ENCODE measurements around the gene ASF1B. TPM values are rescaled to one million over a fixed set of nuclear protein-coding genes. Genes with fewer than 3 reads are reported as not detected.

ASF1B gene
- total and polyA plus RNA-seq, 2 experiments from 2014 or later = 33.3 to 36.9 TPM

DNA sequence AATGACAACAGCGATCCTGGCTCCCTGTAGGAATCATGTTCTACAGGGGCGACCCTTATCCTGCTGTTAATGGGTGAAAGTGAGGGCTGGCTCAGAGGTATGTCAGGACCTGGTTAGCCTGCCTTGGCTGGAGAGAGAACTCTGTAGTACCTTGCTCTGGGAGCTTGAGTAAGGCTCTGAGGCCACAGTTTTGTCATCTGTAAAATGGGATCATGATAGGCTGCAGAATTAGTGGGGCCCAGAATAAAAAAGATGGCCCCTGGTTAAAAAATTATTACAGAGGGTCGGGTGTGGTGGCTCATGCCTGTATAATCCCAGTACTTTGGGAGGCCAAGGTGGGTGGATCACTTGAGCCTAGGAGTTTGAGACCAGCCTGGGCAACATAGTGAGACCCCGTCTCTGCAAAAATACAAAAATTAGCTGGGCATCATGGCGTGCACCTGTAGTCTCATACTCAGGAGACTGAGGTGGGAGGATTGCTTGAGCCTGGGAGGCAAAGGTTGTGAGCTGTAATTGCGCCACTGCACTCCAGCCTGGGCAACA, 35.3 kb downstream of the ASF1B start:
- Histone ChIP-seq H3K4me3 (no peak overlapping the region), H3F3A (replicated peaks; ENCODE audit: low read depth) (0 out of 2 replicates have a peak, but pooled peaks cover 14% of the 10 kb centered on the region), H2AFZ (no peak overlapping the region), H3K27me3 (ENCODE audit: insufficient read depth) (no peaks in the 10 kb centered on the region), H4K20me1 (replicated peaks; ENCODE audit: insufficient read depth) (no peaks in the 10 kb centered on the region), H3K27ac (ENCODE audit: low read depth) (no peak overlapping the region), H3K4me2 (no peak overlapping the region), H3K79me2 (replicated peaks; ENCODE audit: insufficient read depth) (no peaks in the 10 kb centered on the region), H3K9me2 (ENCODE audit: insufficient read depth) (no peaks in the 10 kb centered on the region), H3K36me3 (ENCODE audit: insufficient read depth) (no peaks in the 10 kb centered on the region), H3K4me1 (ENCODE audit: insufficient read depth) (no peaks in the 10 kb centered on the region)
- TF ChIP-seq ZNF331 (CRISPR knock-in tag; IDR thresholded peaks at IDR 0.05; ENCODE audit: low read depth) (no peak), EZH2phosphoT487 (IDR thresholded peaks at IDR 0.05; ENCODE audit: unreplicated experiment) (no peak), JUNB (IDR thresholded peaks at IDR 0.05; ENCODE audit: unreplicated experiment) (no peak)
- ATAC-seq = no peak
- H3K27ac Mint-ChIP-seq = no peak overlapping the region
- DNase-seq (ENCODE audit: low spot score) = no peak
- H3K27me3 Mint-ChIP-seq (ENCODE audit: insufficient read depth, low read depth, poor library complexity) = no peaks in the 10 kb centered on the region
- no peaks in the 10 kb centered on the region for H3K4me1 Mint-ChIP-seq
- H3K36me3 Mint-ChIP-seq (ENCODE audit: low read depth) = peaks cover 8% of the 10 kb centered on the region; the same call in 2 of the 3 replicates
- no peak overlapping the region for H3K4me3 Mint-ChIP-seq
- H3K9me3 Mint-ChIP-seq = no peaks in the 10 kb centered on the region

DNA sequence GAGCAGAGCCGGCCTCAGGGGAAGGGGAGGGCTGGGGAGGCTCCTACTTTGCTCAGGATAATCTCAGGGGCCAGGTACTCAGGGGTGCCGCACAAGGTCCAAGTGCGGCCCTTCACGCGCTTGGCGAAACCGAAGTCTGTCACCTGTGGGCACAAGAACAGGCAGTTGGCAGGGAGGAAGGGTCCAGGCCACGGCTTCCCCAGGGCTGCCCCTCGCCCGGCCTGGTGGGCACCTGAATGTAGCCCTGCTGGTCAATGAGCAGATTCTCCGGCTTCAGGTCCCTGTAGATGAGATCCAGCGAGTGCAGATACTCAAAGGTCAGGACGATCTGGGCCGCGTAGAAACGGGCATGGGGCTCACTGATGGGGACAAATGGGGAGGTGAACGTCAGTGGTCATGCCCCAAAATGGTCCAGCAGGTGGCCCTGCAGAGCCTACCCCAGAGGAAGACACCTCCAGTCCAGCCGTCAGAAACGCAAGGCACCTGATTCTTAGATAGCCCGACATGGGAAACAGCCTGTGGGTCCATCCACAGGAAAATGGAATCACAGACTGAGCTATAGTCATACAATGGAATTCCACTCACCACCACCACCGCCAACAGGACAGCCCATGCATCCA, 38.7 kb downstream of the ASF1B start:
- Mint-ChIP-seq H3K36me3 (ENCODE audit: low read depth) (peaks cover 20% of the 10 kb centered on the region; the same call in 2 of the 3 replicates), H3K9me3 (peaks cover 15% of the 10 kb centered on the region), H3K27me3 (ENCODE audit: insufficient read depth, low read depth, poor library complexity) (peaks cover 8% of the 10 kb centered on the region), H3K4me3 (no peak overlapping the region), H3K27ac (no peak overlapping the region), H3K4me1 (no peaks in the 10 kb centered on the region)
- ATAC-seq = peak; percentile 86
- H3K79me2 ChIP-seq (replicated peaks; ENCODE audit: insufficient read depth) = no peaks in the 10 kb centered on the region
- TF ChIP-seq ZNF114 (CRISPR knock-in tag; IDR thresholded peaks at IDR 0.05) (no peak), POLR2AphosphoS5 (IDR thresholded peaks at IDR 0.05; ENCODE audit: low read depth) (no peak), STAT1 (IDR thresholded peaks at IDR 0.05; ENCODE audit: unreplicated experiment) (no peak), NANOG (IDR thresholded peaks at IDR 0.05; ENCODE audit: borderline replicate concordance) (no peak)
- TF ChIP-seq, protein P1, sequence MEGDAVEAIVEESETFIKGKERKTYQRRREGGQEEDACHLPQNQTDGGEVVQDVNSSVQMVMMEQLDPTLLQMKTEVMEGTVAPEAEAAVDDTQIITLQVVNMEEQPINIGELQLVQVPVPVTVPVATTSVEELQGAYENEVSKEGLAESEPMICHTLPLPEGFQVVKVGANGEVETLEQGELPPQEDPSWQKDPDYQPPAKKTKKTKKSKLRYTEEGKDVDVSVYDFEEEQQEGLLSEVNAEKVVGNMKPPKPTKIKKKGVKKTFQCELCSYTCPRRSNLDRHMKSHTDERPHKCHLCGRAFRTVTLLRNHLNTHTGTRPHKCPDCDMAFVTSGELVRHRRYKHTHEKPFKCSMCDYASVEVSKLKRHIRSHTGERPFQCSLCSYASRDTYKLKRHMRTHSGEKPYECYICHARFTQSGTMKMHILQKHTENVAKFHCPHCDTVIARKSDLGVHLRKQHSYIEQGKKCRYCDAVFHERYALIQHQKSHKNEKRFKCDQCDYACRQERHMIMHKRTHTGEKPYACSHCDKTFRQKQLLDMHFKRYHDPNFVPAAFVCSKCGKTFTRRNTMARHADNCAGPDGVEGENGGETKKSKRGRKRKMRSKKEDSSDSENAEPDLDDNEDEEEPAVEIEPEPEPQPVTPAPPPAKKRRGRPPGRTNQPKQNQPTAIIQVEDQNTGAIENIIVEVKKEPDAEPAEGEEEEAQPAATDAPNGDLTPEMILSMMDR (conservative IDR thresholded peaks at IDR 0.05; ENCODE audit: low read depth in 2 of 2) = peak; percentile 48 to 73
- H2AFZ ChIP-seq = no peak overlapping the region
- no peak overlapping the region for H3K4me2 ChIP-seq
- 0 out of 2 replicates have a peak, but pooled peaks cover 17% of the 10 kb centered on the region for H3F3A ChIP-seq (replicated peaks; ENCODE audit: low read depth)
- no peaks in the 10 kb centered on the region for H3K9me2 ChIP-seq (ENCODE audit: insufficient read depth)
- no peaks in the 10 kb centered on the region for H3K4me1 ChIP-seq (ENCODE audit: insufficient read depth)
- H3K36me3 ChIP-seq (ENCODE audit: insufficient read depth) = no peaks in the 10 kb centered on the region
- H3K27me3 ChIP-seq (ENCODE audit: insufficient read depth) = no peaks in the 10 kb centered on the region
- no peak overlapping the region for H3K4me3 ChIP-seq
- peak; percentile 72 for DNase-seq (ENCODE audit: low spot score)
- H3K27ac ChIP-seq (ENCODE audit: low read depth) = no peak overlapping the region
- H4K20me1 ChIP-seq (replicated peaks; ENCODE audit: insufficient read depth) = no peaks in the 10 kb centered on the region; the same call in 1 of the 2 replicates

All from GM23338 (cell line).